ENCODE results near the gene MVK.

Gene MVK

DNA sequence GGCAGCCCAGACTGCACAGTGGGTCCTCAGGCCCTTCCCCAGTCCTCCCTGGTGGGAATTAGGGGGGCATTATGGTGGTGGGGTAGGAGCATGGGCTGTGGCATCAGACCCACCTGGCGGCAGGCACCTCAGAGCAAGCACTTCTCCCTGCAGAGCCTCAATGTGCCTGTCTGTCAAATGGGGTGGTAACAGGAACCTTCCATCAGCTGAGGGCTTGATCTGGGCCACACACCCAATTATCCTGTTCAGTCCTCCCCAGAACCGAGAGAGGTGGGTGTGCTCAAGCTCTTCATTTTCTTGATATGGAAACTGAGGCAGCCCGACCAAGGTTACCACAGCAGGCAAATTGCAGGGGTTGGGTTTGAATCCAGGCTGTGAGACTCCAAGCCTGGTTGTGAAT lies 38.4 kb downstream of the MVK start:
- H3K9me3 ChIP-seq (ENCODE audit: severe bottlenecking): no peaks in the 10 kb centered on the region
- no peak for DNase-seq
- no peaks in the 10 kb centered on the region for H3K27me3 ChIP-seq (ENCODE audit: insufficient read depth, low read depth, severe bottlenecking)
- H3K4me3 ChIP-seq (ENCODE audit: low read depth, low read length): no peak overlapping the region
- TF ChIP-seq, protein P1, sequence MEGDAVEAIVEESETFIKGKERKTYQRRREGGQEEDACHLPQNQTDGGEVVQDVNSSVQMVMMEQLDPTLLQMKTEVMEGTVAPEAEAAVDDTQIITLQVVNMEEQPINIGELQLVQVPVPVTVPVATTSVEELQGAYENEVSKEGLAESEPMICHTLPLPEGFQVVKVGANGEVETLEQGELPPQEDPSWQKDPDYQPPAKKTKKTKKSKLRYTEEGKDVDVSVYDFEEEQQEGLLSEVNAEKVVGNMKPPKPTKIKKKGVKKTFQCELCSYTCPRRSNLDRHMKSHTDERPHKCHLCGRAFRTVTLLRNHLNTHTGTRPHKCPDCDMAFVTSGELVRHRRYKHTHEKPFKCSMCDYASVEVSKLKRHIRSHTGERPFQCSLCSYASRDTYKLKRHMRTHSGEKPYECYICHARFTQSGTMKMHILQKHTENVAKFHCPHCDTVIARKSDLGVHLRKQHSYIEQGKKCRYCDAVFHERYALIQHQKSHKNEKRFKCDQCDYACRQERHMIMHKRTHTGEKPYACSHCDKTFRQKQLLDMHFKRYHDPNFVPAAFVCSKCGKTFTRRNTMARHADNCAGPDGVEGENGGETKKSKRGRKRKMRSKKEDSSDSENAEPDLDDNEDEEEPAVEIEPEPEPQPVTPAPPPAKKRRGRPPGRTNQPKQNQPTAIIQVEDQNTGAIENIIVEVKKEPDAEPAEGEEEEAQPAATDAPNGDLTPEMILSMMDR (IDR thresholded peaks at IDR 0.05; ENCODE audit: low read depth, low read length): no peak
- no peaks in the 10 kb centered on the region for H3K36me3 ChIP-seq
- no peak overlapping the region for H3K27ac ChIP-seq

GRCh38 chr12:109612975-109613502 lies 39.4 kb downstream of the MVK start:
- no peak overlapping the region for H3K4me3 ChIP-seq (ENCODE audit: low read depth, low read length)
- no peak for DNase-seq
- TF ChIP-seq, protein P1 (IDR thresholded peaks at IDR 0.05; ENCODE audit: low read depth, low read length): peak; percentile 52
- H3K27ac ChIP-seq: no peak overlapping the region
- no peaks in the 10 kb centered on the region for H3K36me3 ChIP-seq
- H3K9me3 ChIP-seq (ENCODE audit: severe bottlenecking): no peaks in the 10 kb centered on the region
- H3K27me3 ChIP-seq (ENCODE audit: insufficient read depth, low read depth, severe bottlenecking): no peaks in the 10 kb centered on the region

DNA sequence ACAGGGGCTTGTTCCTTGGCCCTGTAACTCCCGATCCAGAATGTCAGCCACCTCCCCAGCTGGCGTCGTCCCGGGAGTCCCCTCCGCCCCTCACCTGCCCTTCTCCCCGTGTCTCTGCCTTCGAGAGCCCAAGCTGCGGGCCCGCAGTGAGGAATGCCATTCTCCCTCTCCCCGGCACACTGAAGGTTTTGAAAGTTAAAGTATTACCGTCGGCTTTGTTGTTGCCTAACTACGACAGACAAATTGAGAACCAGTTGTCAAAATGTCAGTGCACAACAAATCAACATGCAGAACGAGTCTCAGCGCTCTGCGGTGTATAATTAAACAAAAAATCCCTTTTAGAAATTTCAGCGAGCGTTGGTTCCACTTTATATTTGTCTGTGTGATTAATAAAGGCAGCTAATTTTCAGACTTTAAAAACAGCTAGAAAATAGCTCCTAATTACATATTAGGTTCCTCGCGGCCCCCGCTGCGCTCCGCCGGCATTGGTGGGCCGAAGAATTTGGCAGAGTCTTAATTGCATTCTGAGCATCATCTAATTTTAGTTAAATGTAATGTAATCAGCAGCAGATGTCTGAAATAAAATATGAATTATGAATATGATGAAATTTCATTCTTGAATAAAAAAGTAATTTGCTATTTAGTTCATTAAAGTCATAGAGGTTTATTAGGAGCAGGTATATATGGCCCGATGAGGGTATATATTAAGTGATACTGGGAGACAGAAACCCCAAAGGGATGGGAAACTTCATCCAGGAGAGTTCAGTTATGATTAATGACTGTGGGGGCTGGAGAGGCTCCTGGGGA lies 40.3 kb downstream of the MVK start:
- Histone ChIP-seq H3K4me3 (ENCODE audit: low read depth, low read length) (no peak overlapping the region), H3K27me3 (ENCODE audit: insufficient read depth, low read depth, severe bottlenecking) (no peaks in the 10 kb centered on the region)
- TF ChIP-seq, protein P1 (IDR thresholded peaks at IDR 0.05; ENCODE audit: low read depth, low read length): no peak

GRCh38 chr12:109615556-109616229 lies 42.1 kb downstream of the MVK start:
- TF ChIP-seq, protein P1 (IDR thresholded peaks at IDR 0.05; ENCODE audit: low read depth, low read length): no peak
- Histone ChIP-seq H3K27me3 (ENCODE audit: insufficient read depth, low read depth, severe bottlenecking) (no peaks in the 10 kb centered on the region), H3K27ac (0 out of 2 replicates have a peak overlapping the region, but pooled peaks have one; percentile 28), H3K4me3 (ENCODE audit: low read depth, low read length) (no peak overlapping the region), H3K9me3 (ENCODE audit: severe bottlenecking) (no peaks in the 10 kb centered on the region), H3K36me3 (no peaks in the 10 kb centered on the region)
- no peak for DNase-seq

More for the DNA sequence above, 40.3 kb downstream of the MVK start:
- Histone ChIP-seq H3K27ac (no peak overlapping the region), H3K36me3 (no peaks in the 10 kb centered on the region), H3K9me3 (ENCODE audit: severe bottlenecking) (no peaks in the 10 kb centered on the region)
- DNase-seq: no peak

- DNase-seq: no peak
Observed at GRCh38 chr12:109617491-109617890, 43.9 kb downstream of the MVK start.

More at GRCh38 chr12:109617491-109617890, 43.9 kb downstream of the MVK start:
- H3K27ac ChIP-seq: no peak overlapping the region
- H3K27me3 ChIP-seq (ENCODE audit: insufficient read depth, low read depth, severe bottlenecking): no peaks in the 10 kb centered on the region
- TF ChIP-seq, protein P1 (IDR thresholded peaks at IDR 0.05; ENCODE audit: low read depth, low read length): no peak
- H3K9me3 ChIP-seq (ENCODE audit: severe bottlenecking): no peaks in the 10 kb centered on the region
- H3K36me3 ChIP-seq: no peaks in the 10 kb centered on the region
- H3K4me3 ChIP-seq (ENCODE audit: low read depth, low read length): no peak overlapping the region
